Stimulated activated CD4-positive, alpha-beta T cell treated with anti-CD3 and anti-CD28 coated beads, Interleukin-4, amount 100 ng/mL, for 24 hours (primary cell): Measurements from ENCODE around the gene SHISAL1.

Source experiments
- DNase-seq: peaks from one replicate; pipeline ENCODE4 v3.0.0-alpha.2; 2020

SHISAL1 gene

DNA sequence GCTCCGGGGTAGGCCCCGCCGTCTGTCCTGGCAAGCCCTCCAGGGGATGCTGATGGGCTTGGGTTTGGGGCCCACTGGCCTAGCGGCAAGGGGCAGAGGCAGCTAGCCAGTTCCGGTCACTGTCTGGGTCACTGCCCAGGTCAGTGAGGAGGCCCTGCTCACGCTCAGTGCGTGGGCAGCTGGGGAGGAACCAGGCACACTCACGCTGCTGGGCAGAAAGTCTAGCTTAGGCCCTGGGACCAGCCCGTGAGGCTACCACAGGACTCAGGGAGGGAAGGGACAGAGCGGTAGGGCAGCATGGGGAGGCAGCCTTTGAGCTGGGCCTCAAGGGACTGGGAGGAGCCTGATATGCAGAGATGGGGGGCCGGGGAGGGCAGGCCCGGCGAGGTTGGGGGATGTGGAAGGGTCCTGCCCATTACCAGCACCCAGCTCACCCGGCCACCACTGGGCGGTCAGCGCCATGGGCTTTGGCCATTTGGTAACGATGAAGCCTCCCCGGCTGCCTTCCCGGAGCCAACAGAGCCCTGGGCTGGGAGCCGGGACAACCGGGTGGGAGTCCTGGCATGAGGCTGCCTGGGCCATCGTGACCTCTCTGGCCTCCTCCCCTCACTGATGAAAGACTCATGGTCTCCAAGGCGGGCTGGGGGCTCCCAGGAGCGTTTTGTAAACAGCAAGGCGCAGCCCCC is 14.2 kb downstream of the SHISAL1 start:
- DNase-seq, result no peak

DNA sequence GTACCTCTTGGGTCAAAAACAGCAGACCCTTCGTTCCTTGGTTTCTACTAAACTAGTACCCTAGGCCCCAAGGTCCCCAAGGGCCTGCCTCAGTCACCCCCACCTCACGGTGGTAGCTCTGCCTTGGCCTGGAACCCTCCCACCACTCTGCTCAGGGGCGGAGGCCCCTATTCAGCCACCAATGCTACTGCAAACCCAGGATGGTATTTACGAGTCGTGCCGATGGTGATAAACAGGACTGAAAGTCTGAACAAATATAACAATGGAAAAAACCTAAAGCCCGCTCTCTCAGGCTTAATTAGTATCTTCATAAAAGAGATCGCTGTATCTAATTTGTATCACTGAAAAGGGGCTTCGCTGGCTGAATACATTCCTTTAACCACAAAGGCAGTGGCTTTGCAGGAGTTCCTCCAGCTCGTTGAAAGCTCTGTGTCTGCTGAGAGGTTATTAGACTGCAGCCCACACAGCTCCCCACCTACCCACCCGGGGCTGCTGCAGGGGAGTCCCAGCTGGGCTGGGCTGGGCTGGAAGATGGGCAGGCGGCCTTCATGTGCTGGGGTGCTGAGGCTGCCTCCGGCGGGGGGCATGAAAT is 15.2 kb downstream of the SHISAL1 start:
- no peak for DNase-seq

DNA sequence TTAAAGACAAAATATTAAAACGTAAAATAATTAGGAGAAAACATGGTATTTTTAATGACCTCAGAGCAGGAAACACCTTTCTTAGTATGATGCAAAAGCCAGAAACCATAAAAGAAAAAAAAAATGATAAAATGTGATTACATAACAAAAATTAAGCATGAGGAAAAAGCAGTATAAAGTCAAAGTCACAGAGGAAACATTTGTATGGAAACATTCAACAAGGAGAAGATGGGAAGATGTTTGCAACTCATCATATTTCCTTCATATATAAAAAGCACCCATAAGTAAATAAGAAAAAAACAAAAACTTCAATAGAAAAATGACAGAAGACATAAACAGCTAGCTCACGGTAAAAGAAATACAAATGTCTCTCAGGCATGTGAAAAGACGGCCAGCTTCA is 17.3 kb downstream of the SHISAL1 start:
- no peak for DNase-seq

DNA sequence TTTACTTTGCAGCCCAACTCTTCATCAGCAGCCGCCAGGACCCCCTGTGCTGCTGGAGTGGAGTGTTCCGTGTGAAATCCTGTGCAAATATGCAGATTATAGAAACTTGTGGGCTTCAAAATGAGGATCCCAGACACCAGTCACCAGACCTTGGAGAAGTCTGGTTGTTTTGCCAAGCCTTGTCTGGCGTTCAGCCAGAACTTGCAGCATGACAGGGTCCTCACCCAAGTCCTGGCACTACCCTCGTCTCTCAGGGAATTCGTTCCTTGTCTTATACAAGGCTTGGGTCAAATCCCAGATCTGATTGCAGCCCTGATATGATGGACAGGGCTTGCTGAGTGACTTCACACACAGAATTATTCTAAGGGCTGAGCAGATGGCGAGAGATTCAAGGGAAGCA is 18.9 kb downstream of the SHISAL1 start:
- DNase-seq, result no peak

DNA sequence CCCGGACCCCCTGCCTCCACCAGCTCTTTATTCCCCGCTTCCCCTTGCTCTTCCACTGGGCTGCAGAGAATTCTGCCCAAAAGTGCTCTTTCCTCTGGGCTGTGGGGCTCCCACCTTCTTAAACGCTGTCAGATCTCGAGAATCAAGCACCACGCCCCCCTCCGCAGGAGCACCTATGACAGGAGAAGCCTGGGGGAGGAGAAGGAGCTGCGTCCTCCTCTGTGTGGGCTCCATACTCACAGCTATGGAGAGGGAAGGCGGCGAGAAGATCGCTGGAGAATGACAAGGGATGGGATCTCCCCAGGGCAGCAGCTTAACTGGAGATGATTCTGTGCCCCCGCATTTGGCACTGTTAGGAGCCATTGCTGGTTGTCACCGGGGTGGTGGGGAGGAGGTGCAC is 19.7 kb downstream of the SHISAL1 start:
- DNase-seq, result no peak

DNA sequence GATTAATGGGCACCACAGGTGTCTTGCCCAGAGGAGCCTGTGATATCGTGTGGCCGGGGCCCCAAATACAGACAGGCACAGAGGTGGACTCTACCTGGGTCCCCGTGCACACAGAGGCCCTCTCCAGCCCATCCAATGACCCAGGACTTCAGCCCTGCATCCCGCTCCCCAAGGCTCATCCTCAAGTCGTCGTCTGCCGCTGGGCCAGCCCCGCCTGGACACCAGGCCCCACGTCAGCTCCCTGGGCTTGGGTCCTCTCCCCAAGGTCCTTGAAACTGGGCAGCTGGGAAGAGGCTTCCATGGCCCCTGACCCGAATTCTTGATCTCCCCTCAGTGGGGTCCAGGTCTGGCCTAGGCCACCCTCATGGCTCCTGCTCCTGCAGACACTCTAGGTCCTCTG is 20.2 kb downstream of the SHISAL1 start:
- no peak for DNase-seq

DNA sequence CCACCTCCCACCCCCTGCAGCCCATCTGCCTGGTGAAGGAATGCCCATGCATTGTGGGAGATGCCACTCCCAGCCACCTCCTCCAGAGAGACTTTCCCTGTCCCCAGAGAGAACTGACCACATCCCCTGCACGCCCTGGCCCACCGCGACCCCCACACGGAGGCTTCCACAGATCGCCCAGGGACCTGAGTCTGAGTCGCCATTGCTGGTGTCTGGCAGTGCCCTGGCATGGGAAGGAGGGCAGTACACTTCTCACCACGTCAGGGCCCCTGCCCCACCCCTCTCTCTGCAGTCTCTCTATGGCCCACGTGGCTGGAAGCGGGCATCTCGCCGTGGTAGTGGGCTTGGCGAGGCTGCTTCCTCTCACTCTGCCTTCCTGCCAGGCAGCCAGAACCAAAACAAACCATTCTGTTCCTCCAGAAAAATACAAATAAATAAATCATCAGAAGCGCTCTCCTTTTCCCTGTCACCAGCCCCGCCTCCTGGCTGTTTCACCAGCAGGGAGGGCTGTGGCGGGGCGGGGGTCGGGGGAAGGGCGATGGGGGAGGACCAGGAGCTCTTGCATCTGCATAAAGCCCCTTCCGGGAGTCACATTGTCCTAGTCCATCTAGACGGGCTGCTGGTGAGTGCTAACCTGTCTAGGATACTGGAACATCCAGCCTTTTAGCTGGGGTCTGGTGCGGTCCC is 20.9 kb downstream of the SHISAL1 start:
- no peak for DNase-seq

DNA sequence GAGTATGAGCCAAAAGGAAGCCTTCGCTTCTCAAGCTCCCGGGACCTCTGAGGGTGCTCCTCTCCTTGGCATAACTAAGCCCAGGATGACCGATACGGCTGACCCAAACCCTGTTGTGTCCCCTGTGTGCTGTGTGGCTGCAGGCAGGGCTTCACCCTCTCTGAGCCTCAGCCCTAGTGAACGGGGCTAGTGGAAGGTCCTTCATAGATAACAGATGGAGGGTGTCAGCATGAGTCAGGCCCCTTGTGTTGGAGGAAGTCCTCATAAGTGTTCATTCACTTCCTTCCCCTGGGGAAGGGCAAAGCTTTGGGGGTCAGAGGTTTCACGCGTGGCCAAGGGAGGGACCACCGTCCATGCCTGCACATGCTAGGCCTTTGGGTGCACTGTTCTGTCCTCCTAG is 21.5 kb downstream of the SHISAL1 start:
- no peak for DNase-seq

DNA sequence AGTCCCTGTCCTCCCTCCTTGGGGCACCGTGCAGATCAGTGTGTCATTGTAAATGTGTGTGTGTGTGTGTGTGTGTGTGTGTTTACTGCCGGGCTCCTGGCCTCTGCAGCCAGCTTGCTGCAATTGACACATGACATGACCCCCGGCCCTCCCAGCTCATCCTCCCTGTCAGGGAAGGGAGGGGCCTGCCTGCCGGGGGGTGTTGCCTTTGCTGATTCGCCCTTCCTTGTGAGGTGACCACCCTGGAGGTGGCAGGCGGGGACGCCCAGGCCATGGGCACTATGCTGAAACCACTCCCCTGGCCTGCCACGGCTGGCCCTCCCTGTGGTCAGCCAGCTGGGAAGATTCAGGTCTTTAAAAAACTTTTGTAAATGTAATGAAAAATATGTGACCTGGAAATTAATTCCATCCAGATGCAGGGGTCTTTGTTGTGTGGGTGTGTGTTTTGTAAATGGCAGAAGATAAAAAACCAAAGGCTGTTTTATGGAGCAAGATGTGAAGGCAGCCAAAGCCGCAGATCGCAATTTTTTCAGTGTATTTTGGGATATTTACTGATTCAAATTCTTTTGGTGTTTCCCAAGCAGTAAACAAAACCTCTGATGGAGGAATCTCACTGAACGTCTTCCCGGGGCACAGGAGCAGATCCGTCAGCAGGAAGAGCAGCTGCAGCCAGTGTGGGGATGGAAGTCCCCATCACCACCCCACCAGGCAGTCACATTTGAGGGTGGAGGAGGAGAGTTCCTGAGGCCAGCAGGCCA is 23.2 kb downstream of the SHISAL1 start:
- DNase-seq, result no peak

DNA sequence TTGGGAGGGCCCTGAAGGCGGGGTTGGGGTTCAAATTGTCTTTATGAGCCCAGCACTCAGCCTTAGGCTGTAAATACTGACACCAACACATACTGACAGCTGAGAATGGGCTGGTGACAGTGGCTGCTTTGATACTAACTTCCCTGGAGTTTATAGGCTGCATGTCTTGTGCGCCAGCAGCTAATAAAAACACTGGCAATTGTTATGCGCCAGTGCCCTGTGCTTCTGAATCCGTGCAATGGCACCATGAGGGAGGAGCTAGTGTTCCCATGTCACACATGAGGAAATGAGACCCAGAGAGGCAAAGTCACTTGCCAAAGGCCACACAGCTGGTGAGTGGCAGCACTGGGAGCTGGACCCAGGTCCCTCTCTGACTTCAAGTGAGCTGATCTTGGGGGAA is 23.8 kb downstream of the SHISAL1 start:
- no peak for DNase-seq

DNA sequence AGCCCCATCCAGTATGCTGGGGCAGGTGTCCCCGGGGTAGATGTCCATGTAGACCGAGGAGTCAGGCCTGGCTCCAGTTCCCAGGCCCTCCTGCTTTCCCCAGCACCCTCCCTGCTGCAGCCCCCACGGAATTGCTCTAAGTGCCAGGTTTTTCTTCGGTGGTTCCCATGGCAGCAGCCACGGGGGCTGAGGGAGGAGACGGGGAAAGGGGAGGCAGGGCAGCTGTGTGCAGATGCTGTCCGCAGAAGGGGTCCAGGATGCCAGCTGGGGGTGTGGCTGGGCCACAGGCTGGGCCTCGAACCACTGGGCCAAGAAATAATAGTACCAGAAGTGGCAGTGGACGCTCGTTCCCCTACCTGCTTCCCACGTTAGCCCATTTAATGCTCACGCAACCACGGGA is 25.0 kb downstream of the SHISAL1 start:
- no peak for DNase-seq

DNA sequence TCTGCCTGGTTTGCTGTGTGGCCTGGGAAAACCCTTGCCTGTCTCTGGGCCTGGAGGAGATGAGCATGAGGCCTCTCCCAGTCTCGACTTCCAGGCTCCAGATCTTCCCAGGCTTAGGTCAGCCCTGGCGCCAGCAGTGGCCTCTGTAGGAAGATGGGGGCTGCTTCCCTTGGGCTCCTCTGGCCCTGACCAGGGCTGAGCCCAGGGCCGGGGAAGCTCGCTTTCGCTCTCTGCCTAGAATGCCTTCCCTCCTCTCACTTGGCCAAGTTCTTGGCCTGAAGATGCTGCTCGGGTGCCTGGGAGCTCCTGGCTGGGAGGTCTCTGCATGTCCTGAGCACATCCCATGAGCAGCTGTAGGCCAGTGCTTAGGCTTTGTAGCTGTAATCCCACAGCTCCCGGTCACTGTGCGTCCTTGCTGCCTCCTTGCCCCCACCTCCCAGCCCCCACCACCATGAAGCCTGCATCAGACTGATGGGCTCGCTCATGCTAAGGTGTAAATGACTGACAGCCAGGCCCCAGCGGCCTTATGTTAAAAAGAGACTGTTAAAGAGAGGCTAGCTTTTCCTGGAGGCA is 25.5 kb downstream of the SHISAL1 start:
- no peak for DNase-seq

DNA sequence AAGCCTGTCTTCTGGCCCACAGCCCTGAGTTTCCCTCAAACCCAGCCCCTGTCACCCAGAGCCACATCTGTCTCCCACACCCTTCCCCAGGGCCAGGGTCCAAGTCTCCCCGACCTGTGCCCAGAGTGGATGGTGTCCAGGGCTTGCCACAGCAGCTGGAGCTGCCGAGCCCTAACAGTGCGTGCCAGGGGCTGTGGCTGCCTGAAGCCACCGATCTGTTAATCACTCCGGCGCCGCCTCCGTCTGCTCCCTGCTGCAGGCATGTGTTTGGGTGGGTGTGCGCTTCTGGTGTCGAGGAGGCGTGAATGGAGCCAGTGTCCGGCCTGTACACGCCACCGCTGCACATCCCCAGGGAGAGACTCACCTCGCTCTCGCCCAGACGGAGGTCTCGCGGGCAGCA is 26.1 kb downstream of the SHISAL1 start:
- no peak for DNase-seq

DNA sequence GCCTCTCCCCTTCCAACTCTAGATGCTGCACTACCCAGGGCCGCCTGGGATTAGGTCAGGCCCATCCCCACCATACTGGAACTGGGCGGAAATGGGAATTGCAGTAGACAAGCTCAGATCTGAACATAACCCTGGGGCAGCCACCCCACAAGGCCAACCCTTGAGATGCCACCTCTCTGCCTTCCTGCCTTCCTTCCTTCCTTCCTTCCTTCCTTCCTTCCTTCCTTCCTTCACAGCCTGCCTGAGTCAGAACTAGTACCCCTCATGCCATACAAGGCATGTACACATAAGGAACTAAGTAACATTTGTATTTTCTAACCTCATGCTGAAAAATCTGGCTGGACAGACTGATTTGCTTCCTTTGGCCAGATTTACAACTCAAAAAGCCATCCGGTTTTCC is 28.0 kb downstream of the SHISAL1 start:
- no peak for DNase-seq

DNA sequence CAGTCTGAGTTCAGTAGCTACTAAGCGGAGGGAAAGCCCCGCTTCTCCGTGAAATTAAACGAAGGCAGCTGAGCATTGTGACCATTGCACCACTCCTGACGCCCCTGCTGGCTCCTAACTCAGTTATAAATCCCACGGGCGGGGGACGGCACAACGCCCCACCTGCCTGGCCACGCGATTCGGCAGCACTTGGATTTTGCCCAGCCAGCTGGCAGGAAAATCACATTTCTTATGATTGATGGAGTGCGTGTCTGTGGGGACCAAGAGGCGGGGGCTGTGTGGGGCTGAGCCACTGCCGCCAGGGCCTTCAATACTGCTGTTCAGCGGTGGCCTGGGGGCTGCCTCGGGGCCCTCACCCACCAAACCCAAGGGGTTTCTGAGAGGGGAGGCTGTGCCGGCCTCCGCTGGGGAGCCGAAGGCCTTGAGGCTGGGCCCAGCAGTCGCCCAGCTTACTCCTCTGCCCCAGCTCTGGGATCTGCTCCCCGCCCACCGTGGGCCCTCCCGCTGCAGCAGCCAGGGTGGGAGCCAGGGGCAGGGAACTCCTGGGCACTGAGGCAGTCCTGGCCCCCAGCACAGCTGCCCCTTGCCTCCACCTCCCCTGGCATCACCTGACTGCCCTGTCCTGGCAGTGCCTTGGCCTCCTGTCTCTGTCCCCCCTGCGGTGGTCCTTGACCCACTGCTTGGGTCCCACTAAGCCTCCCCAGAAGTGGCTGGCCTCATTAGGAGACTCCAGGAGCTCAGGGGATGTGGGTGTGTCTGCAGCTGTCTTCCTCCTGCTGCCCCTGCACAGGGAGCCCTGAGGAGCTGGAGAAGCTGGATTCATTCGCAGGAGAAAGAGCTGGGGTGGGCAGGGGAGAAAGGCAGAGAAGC is 30.7 kb downstream of the SHISAL1 start:
- DNase-seq, result no peak

DNA sequence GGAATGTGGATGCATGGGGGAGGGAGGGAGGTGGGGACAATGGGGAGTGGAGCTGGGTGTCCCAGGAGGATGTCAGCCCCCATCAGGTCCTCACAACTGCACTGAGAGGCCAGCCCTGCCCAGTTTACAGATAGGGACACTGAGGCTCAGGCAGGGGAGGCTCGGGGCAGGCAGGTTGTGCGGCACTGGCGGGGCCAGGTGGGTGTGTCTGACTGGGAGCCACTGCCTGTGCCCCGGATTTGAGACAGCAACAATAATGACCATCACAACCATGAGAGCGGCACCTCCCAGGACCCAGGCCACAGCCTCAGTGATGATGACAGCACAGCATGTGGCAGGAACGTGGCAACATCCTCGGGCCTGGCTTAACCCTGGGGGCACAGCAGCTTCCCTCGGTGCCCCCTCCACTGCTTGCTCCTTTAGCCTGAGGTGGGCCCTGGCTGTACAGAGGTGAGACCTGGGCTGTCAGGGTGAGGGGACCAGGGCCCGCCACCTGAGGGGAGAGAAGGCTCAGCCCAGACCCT is 32.0 kb downstream of the SHISAL1 start:
- DNase-seq, result no peak

DNA sequence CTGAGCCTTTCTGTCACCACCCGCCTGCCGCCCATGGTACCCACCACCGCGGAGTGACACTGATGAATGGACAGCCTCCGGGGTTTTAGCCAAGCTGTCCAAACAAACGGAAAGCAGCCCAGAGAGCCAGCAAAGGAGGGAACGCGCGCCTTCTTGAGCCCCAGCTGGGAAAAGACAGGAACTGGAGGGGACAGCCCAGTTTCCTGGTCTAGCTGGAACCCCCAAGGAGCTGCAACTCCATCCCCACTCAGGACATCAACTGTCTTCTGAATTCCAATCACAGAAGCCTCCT is 33.7 kb downstream of the SHISAL1 start:
- no peak for DNase-seq

DNA sequence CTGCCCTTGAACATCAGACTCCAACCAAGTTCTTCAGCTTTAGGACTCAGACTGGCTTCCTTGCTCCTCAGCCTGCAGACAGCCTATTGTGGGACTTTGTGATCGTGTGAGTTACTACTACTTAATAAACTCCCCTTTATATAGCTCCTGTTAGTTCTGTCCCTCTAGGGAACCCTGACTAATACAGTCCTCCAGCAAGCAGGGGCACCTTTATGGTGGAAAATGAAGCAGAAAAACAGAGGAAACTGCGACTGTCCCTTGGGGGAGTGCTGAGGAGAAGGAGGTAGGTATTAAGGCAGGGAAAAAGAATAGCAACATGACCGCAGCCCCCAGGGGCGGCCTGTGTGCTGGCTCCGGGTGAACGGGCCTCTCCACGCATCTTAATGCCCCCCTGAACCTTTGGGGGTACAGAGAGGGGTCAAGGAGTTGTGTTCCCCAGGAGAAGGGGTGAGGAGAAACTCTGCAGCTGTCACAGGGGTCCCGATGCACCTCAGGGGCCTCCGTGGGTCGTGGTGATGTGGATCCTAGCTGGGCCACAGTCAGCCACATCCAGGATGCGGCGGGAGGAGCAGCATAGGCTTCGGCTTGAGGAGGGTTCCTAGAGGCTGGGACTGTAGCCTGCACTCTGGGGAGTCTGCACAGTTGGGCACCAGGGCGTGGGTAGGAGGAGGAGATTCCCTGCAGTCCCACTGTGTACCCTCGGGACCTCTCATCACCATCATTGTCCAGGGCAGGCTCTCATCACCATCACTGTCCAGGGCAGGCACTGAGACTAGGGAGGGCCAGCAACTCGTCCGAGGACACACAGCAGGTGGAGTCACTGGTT is 34.3 kb downstream of the SHISAL1 start:
- DNase-seq, result no peak

DNA sequence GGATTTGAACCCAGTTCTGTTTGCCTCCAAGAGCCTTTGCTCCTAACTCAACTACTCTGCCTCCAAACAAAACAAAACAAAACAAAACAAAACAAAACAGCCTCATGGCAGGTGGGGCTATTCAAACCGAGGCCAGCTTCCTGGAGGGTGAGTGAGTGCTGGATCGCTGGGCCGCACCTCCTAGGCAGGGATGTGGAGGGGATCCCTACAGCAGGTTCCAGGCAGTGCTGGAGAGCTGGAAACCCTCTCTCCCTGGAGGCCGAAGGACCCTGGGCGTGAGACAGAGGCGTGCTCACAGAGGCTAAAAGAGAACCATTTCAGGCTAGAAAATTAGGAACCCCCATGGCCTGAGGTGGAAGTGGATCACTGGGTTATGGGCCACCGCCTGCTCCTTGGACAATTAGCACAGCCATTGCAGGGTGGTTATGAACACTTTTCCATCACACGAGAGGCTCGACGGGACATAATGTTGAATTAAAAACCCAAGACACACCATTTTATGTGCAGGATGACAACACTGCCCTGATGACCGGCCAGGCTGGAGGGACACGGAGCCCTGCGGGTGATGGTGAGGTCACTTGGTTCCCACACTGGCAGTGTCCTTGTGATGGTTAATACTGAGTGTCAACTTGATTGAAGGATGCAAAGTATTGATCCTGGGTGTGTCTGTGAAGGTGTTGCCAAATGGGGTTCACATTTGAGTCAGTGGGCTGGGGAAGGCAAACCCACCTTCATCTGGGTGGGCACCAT is 35.2 kb downstream of the SHISAL1 start:
- DNase-seq, result no peak

DNA sequence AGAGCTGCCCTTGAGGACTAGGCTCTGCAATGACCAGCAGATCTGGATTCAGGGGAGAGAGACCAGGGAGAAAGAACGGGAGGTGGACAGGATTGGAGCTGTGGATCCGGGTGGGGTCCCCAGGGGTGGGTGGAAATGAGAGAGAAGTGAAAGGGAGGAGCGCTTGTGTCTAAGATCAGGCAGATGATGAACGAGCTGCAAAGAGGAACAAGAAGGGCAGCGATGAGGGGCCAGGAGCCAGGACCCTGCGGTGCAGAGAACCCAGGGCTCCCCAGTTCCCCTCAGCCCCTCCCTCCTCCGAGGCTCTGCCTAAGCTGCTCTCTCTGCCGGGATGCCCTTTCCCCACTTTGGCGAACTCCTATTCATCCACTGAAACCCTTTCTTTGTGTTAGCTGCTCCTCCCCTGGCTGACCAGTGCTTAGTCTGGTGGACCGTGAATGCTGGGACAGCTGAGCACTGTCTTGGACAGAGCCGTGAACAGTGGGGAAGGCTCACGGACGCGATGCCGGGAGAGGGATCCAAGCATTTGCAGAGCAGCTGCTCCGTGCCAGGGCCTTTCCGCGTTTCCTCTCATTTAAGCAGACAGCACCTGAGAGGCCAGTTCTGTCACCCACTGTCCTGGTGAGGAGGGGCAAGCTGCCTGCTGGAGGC is 35.9 kb downstream of the SHISAL1 start:
- no peak for DNase-seq
